ENCODE results near the gene SLC7A7. TPM values are rescaled to one million over a fixed set of nuclear protein-coding genes. Genes with fewer than 3 reads are reported as not detected.

Gene SLC7A7
- total and polyA plus RNA-seq, 10 donors, result 34.2 to 165 (median 85.8) TPM

GRCh38 chr14:22774011-22774706 is 41.1 kb downstream of the SLC7A7 start:
- TF ChIP-seq POLR2A (IDR thresholded peaks at IDR 0.05) (no peak), POLR2AphosphoS5 (IDR thresholded peaks at IDR 0.05) (no peak)
- TF ChIP-seq, protein P1, sequence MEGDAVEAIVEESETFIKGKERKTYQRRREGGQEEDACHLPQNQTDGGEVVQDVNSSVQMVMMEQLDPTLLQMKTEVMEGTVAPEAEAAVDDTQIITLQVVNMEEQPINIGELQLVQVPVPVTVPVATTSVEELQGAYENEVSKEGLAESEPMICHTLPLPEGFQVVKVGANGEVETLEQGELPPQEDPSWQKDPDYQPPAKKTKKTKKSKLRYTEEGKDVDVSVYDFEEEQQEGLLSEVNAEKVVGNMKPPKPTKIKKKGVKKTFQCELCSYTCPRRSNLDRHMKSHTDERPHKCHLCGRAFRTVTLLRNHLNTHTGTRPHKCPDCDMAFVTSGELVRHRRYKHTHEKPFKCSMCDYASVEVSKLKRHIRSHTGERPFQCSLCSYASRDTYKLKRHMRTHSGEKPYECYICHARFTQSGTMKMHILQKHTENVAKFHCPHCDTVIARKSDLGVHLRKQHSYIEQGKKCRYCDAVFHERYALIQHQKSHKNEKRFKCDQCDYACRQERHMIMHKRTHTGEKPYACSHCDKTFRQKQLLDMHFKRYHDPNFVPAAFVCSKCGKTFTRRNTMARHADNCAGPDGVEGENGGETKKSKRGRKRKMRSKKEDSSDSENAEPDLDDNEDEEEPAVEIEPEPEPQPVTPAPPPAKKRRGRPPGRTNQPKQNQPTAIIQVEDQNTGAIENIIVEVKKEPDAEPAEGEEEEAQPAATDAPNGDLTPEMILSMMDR (IDR thresholded peaks at IDR 0.05 in 8 of 11, conservative IDR thresholded peaks at IDR 0.05 in 3 of 11), result no peak
- Histone ChIP-seq H3K27ac (peak overlapping the region in 1 of 8 donors; percentile 38), H3K27me3 (replicated peaks in 1 of 7) (no peaks in the 10 kb centered on the region), H3K4me1 (peaks cover 0 to 58% (median 15%) of the 10 kb centered on the region in 6 donors), H3K9me3 (no peaks in the 10 kb centered on the region), H3K4me3 (no peak overlapping the region), H3K36me3 (peaks cover 7 to 99% (median 66%) of the 10 kb centered on the region in 6 donors)
- DNase-seq, result no peak
- 79 to 89% (median 84%) methylated on average over 10 of the region's 10 CpGs for WGBS, 5 donors
- intact Hi-C loops (cut with DNase I; ENCODE audit: low total_unique reads), result loop anchor here (10.0 kb wide), 1 partner anchor 81 kb away; no protein-coding TSS in a partner anchor

DNA sequence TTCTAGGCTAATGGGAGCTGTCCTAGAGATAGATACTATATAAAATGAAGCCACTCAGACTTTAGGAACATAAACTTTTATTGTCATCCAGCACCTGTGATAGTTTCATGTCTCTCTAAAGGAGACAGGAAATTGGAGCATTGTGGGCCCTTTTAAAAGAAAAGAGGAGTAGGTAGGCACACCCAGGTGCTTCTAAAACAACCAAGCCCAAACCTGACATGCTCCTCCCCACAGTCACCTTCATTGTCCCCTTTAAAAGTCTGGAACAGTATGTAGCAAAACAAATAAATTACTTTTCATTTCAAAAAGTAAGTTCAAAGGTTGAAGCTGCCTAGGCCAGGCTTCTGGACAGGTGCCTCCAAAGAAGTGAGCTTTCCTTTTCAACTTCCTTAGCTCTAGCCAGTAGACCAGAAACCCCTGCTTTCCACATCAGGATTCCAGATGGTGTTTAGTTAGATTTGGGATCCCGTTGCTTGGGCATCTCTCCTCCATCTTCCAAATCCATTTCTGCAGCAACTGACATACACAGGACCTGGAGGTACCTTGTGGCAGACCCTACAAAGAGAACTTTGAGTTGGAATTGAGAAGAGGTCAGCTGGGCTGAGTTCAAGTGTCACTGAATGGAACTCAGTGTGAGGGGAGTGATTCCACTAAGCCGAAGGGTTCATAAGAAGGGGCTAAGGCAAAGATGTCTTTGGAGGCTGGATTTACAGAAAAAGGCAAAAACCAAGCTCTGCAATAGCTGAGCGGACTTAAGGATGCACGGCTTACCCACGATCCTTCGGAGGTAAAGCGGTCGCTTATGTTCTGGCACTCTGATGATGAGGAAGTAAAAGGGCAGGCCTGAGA is 41.8 kb downstream of the SLC7A7 start:
- Histone ChIP-seq H3K27ac (peak overlapping the region in 4 of 8 donors; percentile 3 to 38 (median 28)), H3K9me3 (no peaks in the 10 kb centered on the region), H3K27me3 (replicated peaks in 1 of 7) (no peaks in the 10 kb centered on the region), H3K4me1 (peaks cover 5 to 58% (median 21%) of the 10 kb centered on the region in 6 donors), H3K36me3 (peaks cover 7 to 99% (median 72%) of the 10 kb centered on the region in 6 donors), H3K4me3 (no peak overlapping the region)
- 91 to 97% (median 94%) methylated on average over 8 of the region's 8 CpGs for WGBS, 5 donors
- intact Hi-C loops (cut with DNase I; ENCODE audit: low total_unique reads), result loop anchor here (10.0 kb wide), 1 partner anchor 81 kb away; no protein-coding TSS in a partner anchor
- TF ChIP-seq, protein P1 (IDR thresholded peaks at IDR 0.05 in 8 of 11, conservative IDR thresholded peaks at IDR 0.05 in 3 of 11), result no peak
- TF ChIP-seq POLR2AphosphoS5 (IDR thresholded peaks at IDR 0.05) (peak in 1 of 3 donors; percentile 13), POLR2A (IDR thresholded peaks at IDR 0.05) (no peak)
- DNase-seq, result no peak

GRCh38 chr14:22772725-22773124 is 42.5 kb downstream of the SLC7A7 start:
- Histone ChIP-seq H3K9me3 (no peaks in the 10 kb centered on the region), H3K4me3 (no peak overlapping the region), H3K4me1 (peaks cover 10 to 58% (median 22%) of the 10 kb centered on the region in 6 donors), H3K36me3 (peaks cover 7 to 100% (median 72%) of the 10 kb centered on the region in 6 donors), H3K27ac (peak overlapping the region in 4 of 8 donors; percentile 3 to 38 (median 28)), H3K27me3 (replicated peaks in 1 of 7) (no peaks in the 10 kb centered on the region)
- no peak for DNase-seq
- intact Hi-C loops (cut with DNase I; ENCODE audit: low total_unique reads), result loop anchor here (10.0 kb wide), 1 partner anchor 82 kb away; no protein-coding TSS in a partner anchor
- TF ChIP-seq, protein P1 (IDR thresholded peaks at IDR 0.05 in 8 of 11, conservative IDR thresholded peaks at IDR 0.05 in 3 of 11), result no peak
- TF ChIP-seq POLR2A (IDR thresholded peaks at IDR 0.05) (no peak), POLR2AphosphoS5 (IDR thresholded peaks at IDR 0.05) (peak in 1 of 3 donors; percentile 22)
- WGBS, 5 donors, result 79 to 96% (median 95%) methylated on average over 1 of the region's 1 CpG

Measured in spleen (tissue), 11 donors.